ENCODE data around the gene SOCS2.

The SOCS2 gene

DNA sequence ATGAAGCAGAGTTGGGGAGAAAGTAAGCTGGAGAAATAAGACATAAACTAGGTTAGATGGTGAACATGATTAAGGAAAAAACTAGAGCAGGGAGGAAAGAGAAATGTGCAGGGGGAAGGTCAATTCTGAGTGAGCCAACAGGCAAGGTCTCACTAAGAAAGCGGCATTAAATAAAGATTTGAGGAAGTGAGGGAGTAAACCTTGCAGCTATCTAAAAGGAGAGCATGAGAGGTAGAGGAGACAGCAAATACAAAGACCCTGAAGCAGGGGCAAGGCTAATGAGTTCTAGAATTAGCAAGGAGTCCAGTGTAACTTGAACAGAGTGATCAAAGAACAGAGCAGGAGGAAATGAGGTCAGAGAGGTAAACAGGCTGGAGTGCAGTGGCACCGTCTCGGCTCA lies 4.4 kb upstream of the SOCS2 start:
- no peak for DNase-seq

DNA sequence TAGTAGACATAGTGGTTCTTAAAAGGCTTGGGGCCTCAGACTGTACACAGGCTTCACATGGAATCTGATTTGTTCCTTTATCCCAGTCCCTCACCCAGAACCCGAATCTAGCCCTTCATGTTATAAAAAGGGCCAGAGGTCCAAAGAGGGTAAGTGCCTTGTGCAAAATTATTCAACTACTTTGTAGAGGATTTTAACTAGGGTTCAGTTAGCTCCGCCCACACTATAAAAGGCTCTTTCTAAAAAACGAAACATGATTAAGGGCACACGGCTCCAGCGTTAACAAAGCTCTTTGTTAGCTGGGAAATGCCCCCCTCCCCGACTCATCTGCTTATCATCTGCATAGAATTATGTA lies 3.2 kb upstream of the SOCS2 start:
- no peak for DNase-seq

DNA sequence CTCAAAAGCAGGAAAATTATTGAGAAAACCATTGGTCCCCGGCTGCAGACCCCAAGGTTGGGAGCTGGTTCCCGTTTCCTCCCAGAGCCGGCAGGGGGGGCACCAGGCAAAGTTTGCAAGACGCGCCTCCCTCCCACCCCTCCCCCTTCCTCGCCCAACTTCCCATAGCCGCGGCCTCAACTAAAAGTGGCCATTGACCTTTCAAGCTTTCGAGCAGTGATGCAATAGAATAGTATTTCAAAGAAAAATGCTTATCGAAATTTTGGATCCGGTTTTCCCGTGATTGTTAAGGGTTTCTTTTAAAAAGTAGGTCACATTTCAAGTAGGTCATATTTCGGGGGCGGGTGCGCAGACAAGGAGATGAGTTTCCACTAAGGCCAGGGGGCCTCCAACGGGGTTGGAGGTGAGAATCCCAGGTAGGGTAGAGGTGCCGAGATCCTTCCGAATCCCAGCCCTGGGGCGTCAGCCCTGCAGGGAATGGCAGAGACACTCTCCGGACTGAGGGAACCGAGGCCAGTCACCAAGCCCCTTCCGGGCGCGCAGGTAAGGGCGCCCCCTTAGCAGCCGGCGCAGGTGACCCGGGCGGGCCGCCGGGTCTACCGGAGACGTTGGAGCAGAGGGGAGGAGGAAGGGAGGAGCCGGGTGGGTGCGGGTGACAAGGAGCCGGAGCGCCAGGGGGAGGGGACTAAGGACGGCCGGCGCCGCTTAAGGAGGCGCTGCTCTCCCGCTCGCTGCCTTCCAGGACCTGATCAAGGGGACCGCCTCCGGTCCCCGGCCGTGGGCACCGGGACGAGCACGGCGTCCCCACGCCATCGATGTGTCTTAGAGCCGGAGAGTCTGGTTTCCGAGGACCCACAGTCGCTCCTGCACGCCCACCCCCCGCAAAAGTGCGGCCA lies 2.6 kb upstream of the SOCS2 start:
- DNase-seq: peak; percentile 78

DNA sequence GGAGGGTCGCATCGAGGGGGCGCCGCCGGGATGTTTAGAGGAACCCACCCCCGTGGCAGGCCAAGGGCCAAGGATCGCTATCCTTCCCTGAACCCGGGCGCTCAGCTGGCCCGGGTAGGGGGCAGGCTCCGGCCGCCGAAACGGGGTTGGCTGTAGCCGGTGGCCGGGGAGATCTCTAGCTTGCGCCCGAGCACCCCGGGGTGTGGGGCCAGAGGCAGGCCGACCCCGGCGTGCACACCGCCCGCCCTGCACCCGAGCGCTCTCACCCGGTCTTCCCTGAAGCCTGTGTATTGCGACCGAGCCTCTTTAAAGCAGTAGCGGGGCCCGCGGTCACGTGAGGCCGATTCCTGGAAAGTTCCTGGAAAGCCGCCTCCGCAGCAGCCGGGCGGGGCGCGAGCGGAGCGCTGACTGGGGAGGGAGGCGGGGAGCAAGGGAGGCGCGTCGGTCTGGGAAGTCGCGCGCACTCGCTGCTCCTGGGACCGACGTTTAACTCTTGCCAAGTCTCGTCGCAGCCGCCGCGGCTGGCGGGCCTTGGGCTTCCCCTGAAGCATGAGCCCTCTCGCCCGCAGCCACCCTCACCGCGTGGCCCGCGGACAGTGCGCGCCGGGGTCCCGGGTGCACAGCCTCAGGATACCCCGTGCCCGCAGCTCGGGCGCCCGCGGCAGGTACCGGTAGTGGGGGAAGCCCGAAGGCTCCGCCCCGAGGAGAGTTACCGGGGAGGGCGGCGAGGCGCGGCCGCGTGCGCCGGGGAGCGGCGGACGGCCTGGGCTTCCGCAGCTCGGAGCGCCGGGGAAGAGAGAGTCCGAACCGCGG lies 1.7 kb upstream of the SOCS2 start:
- DNase-seq: peak; percentile 94

DNA sequence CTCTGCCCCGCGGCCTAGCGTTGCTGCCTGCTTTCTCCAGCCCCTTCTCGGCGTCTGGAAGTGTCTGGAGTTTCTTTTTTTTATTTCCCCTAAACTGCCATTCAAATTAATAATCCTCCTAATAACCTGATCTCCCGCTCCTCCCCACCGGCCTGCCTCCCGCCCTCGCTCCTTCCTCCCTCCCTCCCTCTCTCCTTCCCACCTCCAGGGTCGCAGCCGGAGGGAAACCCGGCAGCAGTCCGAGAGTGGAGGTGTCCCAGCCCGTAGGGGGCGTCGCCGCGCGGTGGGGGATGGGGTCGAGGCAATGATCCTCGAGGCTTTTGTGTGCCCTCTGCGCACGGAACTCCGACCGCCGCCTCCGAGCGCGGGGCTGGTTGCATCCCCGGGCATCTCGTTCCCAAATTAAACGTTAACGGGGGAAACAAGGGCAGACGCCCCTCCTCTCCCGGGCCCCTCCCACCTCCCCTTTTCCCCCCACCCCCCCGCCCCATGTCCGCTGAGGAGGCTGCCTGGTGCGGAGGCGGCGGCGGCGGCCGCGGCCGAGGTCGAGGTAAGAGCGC lies 1.0 kb upstream of the SOCS2 start:
- peak; percentile 76 for DNase-seq

DNA sequence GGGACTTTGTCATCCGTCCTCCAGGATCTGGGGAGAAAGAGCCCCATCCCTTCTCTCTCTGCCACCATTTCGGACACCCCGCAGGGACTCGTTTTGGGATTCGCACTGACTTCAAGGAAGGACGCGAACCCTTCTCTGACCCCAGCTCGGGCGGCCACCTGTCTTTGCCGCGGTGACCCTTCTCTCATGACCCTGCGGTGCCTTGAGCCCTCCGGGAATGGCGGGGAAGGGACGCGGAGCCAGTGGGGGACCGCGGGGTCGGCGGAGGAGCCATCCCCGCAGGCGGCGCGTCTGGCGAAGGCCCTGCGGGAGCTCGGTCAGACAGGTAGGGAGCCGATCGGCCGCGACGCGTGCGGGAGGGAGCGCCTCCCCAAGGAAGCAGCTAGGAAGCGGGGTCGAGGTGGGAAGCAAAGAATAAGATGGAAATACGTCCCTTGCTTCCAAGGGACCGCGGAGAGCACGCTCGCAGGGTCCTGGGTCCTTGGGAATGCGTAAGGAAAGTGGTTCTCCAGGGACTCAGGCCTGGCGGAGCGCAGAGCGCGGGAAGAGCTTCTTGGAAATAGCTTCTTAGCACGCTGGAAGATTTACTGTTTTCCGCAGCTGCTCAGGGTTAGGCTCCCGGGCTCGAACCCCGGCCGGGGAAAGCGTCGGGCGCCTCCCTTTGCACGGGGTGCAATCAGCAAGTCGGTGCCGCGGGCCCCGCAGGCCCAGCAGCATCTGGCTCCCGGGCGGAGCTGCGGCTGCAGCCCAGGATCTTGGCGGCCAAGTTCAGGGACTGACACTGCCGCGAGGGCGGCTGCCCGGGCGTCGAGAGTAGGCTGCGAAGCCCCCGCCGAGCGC lies 457 bp downstream of the SOCS2 start:
- DNase-seq: peak; percentile 33

DNA sequence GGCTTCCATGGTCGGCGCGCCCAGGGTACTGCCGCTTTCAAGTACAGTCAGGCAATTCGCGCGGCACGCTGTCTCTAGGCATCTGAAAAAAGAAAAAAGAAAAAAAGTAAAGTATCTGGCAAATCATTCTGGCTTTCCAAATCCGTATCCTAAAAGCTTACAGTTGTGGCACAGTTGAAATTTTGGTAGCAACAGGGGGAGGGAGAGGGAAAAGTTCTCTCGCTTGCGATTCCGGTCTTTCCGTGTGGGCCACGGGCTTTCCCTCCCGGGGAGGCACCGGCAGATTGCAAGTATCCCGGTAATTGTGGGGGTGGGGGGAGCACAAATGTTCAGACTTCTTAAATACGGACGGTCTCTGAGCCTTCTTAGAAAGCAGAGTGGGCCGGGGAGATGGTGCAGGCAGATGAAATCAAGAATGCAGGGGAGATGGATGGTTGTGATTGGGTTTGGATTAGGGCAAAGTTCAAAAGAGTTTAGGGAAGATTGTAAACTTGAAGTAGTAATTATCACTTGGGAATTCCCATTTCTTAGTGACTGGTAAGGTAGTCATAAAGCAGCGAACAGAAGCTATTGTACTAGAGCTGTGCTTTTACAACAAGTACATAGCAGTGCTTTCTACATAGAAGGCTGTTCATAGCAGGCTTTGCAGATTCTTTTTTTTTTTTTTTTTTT lies 1.2 kb downstream of the SOCS2 start:
- DNase-seq: peak; percentile 16

DNA sequence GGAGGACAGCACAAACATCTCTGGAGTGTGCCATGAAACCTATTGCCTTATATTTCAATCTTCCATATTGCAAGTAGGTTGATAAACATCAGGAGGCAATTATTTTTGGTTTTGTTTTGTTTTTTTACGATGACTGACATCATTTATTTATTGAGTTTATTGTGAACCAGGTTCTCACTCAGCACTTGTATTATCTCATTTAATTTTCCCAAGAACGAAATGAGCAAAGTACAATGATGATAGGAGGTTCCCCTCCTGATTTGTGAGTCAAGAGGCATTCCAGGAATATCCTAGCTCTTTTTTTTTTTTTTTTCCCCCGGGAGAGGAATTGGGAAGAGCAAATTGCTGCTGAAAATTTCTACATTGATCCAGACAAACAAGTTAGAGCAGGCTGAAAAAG lies 4.7 kb downstream of the SOCS2 start:
- no peak for DNase-seq

DNA sequence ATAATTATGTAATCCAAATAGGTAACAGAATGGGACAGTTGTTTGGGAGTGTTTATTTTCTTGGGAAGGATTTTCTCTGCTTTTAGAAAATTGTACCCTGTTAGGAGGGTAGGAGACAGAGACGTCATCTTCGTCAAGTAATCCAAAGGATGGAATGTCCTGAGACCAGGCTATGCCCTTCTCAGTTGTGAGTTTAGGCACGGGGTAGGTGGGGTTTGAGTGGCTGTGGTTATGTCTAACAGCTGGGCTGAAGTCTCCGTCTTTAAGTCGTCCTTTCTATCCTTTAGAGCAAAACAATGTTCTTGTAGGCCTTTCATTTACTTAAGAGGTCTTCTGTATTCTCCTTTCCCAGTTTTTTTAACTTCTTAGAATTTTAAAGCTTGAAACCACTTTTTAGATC lies 5.7 kb downstream of the SOCS2 start:
- no peak for DNase-seq

DNA sequence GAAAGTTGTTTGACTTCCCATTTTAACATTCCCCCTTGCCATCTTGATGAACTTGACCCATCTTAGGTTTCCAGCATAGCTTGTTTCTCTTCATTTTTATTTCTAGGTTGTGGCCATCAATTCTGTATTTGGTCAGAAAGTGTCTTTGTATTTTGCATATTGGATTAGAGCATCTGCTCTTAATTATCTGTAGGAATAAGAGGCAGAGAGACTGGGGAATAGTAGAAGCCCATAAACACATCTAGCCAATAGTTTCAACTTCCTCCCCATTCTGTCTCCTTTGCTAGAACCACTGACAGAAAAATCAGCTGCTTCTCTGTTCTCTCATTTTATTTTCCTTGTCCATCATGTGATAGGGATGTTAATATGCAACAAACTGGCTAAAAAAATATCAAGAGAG lies 8.2 kb downstream of the SOCS2 start:
- no peak for DNase-seq

DNA sequence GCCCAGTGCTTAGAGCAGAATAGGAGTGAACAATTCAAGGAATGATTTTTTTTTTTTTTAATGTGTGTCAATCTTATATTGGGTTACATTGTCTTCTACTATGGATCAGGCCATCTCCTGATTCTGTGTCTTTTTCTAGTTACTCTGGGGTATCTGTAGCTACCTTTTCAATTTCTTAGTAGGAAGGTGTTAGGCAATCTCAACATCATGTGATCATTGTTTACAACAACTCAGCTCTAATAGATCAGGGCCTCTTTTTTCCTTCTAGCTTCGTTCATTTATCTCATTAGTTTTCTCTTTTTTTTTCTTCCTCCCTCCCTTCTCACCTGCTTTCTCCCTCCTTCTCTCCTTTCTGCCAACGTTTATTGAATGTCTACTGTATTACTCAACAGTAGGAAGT lies 8.9 kb downstream of the SOCS2 start:
- no peak for DNase-seq

DNA sequence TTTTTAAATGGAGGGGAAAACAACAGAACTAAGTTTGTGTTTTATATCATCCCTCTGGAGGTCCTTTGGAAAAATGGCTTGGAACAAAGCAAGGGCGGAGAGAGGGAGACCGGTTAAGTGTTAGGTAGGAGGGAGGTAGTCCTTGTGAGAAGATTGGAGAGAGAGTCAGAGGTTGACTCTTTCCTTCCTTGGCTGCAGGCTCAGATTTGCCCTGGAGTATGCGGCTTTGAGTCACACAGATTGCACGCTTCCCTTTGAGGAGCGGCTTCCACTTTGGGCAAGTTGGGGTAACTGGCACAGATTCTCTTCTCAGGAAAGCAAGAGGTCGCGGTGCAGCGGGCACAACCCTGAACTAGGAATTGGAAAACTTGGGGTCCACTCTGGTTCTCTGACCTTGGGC lies 9.9 kb downstream of the SOCS2 start:
- DNase-seq: no peak

DNA sequence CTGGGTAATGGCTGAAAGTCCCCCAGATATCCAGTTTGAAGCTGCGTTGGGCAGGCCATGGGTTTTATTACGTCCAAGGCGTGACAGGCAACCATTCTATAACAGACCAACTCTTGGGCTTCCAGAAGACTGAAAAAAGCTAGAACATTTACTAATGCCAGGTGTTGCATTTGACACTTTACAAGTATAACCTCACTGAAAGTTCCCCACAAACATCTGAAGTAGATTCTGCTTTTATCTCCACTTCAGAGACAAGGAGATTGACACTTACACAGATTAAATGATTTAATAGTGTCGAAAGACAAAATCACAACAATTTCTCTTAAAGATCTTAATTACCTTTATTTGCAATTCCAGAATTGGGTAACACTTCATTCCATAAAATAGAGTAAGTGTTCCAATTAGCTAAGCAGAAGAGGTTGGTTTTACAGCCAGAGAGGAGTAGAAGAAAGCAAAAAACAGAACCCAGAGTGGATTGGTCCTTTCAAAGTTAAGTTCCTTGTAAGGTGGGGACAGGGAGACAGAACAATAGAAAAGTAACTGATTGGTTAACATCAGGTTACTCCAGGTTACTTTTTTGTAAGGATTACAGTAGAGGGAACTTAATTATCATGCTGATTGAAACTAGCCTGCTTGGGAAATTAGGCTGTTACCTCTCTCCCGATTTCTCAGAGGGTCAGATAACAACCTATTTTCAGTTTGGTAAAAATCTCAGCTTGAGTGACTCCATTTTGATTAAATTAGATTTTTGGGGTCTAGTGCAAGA lies 11.3 kb downstream of the SOCS2 start:
- no peak for DNase-seq

DNA sequence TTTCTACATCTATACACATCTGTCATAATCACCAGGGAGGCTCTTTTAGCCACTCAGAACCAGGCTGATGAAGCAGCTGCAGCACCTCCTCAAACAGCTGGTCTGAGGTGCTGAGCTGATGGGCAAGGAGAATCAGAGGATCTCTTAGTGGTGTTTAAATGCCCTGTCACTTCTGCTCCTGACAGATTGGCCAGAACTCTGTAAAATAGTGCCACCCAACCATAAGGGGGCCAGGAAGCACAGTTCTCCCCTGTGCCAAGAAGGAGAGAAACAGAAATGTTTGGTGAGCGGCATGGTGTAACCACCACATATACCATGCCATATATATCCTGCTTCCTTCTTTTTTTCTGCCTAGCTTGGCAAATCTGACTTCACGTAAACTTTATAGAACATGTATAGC lies 12.8 kb downstream of the SOCS2 start:
- no peak for DNase-seq

DNA sequence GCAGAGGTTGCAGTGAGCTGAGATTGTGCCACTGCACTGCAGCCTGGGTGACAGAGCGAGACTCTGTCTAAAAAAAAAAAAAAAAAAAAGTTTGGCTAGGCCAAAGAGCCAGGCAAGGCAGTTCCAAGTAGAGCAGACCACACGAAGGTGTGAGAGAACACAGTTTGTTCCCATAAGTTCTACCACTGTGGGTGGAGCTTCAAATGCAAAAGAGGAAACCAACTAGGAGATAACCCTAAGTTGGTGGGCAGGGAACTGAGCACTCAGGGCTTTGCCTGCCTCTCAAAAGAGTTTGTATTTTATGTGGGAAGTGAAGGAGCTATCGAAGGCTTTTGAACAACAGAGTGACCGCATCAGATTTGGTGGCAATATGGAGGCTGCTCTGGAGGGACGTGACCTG lies 15.1 kb downstream of the SOCS2 start:
- no peak for DNase-seq

DNA sequence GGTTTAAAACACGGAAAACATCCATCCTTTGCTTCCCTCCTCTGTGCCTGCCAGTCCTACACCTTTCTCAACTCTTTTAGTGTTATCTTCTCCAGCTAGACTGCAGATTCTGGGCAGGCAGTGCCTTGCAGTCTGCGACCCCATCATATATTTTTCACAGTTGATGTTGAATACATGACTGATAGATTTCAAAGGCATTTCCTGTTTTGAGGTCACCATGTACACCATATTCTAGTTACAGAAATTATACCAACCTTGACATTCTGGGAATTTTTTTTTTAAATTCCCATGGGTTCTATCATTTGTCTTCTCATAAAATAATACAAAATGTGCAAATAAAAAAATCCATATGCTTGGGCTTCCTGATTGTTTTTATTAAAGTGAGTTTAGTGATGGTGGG lies 16.6 kb downstream of the SOCS2 start:
- DNase-seq: no peak

DNA sequence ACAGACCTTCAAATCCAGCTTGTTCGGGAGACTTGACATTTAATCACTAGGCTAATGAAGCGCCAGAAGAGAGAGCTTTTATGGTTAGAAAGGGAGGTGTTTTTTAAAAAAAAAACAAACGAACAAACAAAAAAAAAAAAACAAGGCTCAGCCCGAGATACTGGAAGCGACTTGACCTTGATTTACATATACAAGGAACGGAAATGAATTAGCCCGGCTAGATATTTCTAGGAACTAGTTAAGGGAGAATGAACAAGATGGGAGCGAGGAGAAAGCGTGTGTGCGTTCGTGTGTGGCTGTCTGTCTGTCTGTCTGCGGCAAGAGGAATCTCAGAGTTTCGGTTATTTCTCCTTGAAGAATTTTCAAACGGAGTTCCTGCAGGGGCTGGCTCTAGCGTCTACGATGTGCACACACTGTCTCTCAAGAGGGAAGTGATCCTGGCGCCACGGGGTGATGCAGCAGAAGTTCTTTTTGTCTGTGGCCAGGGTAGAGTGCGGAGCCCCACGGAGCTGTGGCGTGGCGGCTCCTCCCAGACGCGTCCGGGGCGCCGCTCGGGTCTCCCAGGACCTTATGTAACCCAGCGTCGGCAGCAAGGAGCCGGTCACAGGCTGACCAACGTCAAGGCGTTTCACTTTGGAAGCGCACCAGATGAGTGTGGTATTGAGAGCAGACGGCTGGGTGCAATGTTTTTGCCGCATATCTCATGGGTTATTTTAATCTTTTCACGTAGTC lies 18.8 kb downstream of the SOCS2 start:
- DNase-seq: peak; percentile 32

DNA sequence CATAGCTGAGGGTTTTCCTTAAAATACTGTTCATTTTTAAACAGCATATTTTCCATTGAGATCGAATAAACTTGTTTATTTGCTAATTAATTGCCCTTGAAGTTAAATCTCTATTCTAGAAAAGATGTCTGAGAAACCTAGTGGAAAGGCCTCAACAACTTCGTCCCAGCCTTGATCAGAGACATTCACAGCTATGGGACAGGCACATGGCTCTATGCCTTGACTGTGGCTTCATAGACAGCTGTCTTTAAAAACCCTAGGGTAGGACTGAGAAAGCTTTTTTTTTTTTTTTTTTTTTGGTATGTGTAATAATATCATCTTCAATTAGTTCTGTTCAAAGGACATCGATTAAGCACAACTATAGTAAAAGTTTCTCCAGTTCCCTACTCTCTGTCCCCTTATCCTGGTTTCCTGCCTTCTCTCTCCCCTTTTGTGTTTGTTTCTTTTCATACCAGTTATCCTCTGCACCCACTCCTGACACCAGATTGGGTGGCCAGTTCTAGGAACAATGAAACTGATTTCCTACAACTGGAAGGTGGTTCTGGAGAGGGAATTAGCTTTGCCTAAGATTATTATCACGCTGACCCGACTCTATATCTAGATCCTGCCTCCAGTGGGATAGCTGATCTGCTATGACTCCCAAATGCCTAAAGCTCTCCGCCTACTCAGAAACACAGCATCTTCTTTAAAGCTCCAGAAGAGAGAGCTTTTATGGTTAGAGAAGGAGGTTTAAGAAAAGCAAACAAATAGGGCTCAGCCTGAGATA lies 20.3 kb downstream of the SOCS2 start:
- DNase-seq: no peak

DNA sequence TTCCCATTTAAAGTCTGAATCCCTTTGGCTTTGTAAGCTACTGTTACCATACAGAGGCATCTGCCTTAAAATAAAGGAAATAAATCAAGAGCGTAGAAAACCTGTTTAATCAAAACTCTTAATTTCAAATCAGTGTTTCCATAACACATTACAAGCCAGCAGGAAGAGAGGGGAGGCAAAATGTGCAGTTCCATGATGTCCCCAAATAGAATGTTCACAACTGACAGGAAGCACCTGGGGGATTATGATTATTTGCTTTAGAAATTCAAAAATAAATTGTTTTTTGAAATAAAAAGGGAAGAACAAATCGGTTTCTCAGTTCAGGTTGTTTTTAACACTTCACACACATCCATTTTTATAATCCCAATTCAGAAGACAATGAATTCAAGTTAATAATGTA lies 21.4 kb downstream of the SOCS2 start:
- no peak for DNase-seq

DNA sequence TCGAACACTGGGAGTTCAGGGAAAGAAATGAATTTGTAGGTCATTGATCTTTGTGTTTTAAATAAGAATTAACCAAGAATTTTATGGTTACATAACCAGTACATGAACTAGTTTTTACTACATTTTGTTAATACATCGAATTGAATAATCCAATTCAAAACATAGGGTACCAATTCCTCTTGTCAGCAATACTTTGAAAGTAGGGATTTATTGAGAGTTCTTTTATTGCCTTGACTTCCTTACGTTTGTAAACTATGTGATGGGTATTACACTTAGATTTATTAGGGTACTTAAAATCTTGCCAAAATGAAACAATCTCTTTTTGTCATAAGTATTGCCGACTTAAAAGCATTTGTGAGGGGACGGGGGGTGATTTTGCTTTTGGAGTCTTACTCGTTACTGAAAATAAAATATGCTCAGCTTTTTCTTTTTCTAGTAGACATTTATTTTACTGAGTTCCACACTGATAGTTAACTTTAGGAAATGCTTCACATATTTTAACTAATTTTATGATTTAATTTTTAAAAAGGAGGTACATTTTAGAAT lies 22.4 kb downstream of the SOCS2 start:
- no peak for DNase-seq

All from activated naive CD4-positive, alpha-beta T cell treated with Interleukin-2 at 50 U/mL for 16 hours (primary cell).